D721Med (cell line): ENCODE measurements around the gene MARCHF7.

Source experiments
- DNase-seq: peaks from one replicate; pipeline ENCODE4 v3.0.0; 2011; ENCODE audit warnings: low spot score; ENCODE audit not compliant: insufficient read length
- FAIRE-seq: peaks from 2 replicates; lab custom pipeline; 2011; peaks lifted over from hg19 to GRCh38; lab: Jason Lieb, UNC
- TF ChIP-seq, protein P1 (sequence below): IDR thresholded peaks from 2 replicates; pipeline ENCODE4 v1.5.1; 2012; ENCODE audit warnings: mild to moderate bottlenecking, control low read depth; ENCODE audit not compliant: insufficient read depth; ENCODE audit errors: missing control alignments

MARCHF7 gene

DNA sequence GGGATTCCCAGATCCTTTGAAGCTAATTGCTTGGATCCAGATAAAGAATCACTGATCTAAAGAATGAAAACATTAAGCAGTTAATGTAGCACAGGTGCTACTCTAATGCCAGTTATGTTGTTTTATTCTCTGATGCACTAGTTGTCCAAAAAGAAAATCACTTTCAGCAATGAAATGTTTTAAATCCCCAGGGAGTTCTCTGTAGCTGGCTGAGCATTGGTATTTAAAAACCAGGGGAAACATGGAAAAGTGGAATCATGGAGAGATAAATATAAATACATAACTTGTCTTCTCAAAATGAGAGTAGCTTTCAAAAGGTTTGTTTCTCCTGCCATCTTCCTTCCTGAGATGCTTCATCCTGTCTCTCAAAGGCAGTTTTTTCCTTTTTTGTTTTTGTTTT is 48.0 kb downstream of the MARCHF7 start:
- TF ChIP-seq, protein P1, sequence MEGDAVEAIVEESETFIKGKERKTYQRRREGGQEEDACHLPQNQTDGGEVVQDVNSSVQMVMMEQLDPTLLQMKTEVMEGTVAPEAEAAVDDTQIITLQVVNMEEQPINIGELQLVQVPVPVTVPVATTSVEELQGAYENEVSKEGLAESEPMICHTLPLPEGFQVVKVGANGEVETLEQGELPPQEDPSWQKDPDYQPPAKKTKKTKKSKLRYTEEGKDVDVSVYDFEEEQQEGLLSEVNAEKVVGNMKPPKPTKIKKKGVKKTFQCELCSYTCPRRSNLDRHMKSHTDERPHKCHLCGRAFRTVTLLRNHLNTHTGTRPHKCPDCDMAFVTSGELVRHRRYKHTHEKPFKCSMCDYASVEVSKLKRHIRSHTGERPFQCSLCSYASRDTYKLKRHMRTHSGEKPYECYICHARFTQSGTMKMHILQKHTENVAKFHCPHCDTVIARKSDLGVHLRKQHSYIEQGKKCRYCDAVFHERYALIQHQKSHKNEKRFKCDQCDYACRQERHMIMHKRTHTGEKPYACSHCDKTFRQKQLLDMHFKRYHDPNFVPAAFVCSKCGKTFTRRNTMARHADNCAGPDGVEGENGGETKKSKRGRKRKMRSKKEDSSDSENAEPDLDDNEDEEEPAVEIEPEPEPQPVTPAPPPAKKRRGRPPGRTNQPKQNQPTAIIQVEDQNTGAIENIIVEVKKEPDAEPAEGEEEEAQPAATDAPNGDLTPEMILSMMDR, result no peak
- DNase-seq (no peak), FAIRE-seq (no peak)

DNA sequence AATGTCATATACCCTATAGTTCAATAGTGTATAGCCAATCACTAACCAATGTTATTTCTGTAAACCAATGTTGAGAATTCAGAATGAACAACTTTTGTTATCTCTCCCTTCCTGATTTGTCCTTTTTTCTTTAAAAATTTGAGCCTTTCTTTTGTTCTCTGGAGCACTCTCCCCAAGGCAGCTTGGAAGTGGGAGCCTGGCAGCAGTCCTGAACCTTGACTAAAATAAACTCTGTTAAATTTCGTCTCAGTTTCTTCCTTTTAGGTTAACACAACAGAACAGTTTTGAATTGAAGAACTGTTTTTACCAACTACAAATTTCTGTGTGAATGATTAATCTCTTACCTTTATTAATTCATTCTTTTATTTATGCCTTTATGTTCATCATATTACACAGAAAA is 49.8 kb downstream of the MARCHF7 start:
- TF ChIP-seq, protein P1, result no peak
- FAIRE-seq, result no peak

More for the DNA sequence above, 49.8 kb downstream of the MARCHF7 start:
- DNase-seq, result no peak
